Measurements from ENCODE around the gene HMG20A. TPM values are rescaled to one million over a fixed set of nuclear protein-coding genes. Genes with fewer than 3 reads are reported as not detected.

HMG20A gene
- total RNA-seq, 4 donors from 2014 or later, result 38.4 to 122 (median 41.6) TPM

GRCh38 chr15:77484994-77485393 lies 64.3 kb downstream of the HMG20A start:
- peaks cover 0 to 26% (median 0%) of the 10 kb centered on the region in 3 donors for H3K36me3 ChIP-seq
- TF ChIP-seq, protein P1, sequence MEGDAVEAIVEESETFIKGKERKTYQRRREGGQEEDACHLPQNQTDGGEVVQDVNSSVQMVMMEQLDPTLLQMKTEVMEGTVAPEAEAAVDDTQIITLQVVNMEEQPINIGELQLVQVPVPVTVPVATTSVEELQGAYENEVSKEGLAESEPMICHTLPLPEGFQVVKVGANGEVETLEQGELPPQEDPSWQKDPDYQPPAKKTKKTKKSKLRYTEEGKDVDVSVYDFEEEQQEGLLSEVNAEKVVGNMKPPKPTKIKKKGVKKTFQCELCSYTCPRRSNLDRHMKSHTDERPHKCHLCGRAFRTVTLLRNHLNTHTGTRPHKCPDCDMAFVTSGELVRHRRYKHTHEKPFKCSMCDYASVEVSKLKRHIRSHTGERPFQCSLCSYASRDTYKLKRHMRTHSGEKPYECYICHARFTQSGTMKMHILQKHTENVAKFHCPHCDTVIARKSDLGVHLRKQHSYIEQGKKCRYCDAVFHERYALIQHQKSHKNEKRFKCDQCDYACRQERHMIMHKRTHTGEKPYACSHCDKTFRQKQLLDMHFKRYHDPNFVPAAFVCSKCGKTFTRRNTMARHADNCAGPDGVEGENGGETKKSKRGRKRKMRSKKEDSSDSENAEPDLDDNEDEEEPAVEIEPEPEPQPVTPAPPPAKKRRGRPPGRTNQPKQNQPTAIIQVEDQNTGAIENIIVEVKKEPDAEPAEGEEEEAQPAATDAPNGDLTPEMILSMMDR (IDR thresholded peaks at IDR 0.05), result no peak
- TF ChIP-seq POLR2A (IDR thresholded peaks at IDR 0.05), result no peak
- no peak for DNase-seq
- no peak overlapping the region for H3K27ac ChIP-seq
- H3K4me3 ChIP-seq, result no peak overlapping the region
- H3K27me3 ChIP-seq, result no peaks in the 10 kb centered on the region
- H3K9me3 ChIP-seq, result no peaks in the 10 kb centered on the region
- peaks cover 0 to 4% (median 0%) of the 10 kb centered on the region in 4 donors for H3K4me1 ChIP-seq

- DNase-seq, result no peak
- H3K27me3 ChIP-seq, result no peaks in the 10 kb centered on the region
- no peaks in the 10 kb centered on the region for H3K9me3 ChIP-seq
- peaks cover 0 to 4% (median 0%) of the 10 kb centered on the region in 4 donors for H3K4me1 ChIP-seq
- peak overlapping the region in 2 of 4 donors; percentile 3 to 18 for H3K27ac ChIP-seq
- no peak overlapping the region for H3K4me3 ChIP-seq
- peaks cover 0 to 22% (median 0%) of the 10 kb centered on the region in 3 donors for H3K36me3 ChIP-seq
- no peak for TF ChIP-seq POLR2A (IDR thresholded peaks at IDR 0.05)
- TF ChIP-seq, protein P1 (IDR thresholded peaks at IDR 0.05), result no peak
These were observed 66.1 kb downstream of the HMG20A start for GRCh38 chr15:77486542-77487468.

DNA sequence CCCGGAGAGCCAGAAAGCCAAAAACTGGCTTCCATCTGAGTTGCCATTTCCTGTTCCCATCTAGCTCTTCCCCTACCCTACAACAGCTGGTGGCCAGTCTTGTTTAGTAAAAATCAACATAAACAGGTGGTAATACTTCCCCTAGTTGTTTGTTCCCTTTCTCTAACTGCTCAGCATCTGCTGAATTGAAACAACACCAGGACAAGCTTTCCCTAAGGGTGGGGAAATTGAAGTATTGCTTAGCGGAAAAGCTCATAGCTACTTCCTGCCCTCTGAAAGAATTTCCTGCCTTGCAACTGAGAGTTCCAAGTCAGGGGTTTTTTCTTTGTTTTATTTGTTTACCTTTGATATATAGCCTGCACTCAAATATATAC lies 66.8 kb downstream of the HMG20A start:
- Histone ChIP-seq H3K4me1 (peaks cover 0 to 4% (median 0%) of the 10 kb centered on the region in 4 donors), H3K27ac (peak overlapping the region in 2 of 4 donors; percentile 3 to 18), H3K27me3 (no peaks in the 10 kb centered on the region), H3K36me3 (peaks cover 0 to 22% (median 0%) of the 10 kb centered on the region in 3 donors), H3K4me3 (no peak overlapping the region), H3K9me3 (no peaks in the 10 kb centered on the region)
- no peak for DNase-seq
- no peak for TF ChIP-seq POLR2A (IDR thresholded peaks at IDR 0.05)
- TF ChIP-seq, protein P1 (IDR thresholded peaks at IDR 0.05), result no peak

- Histone ChIP-seq H3K4me1 (peaks cover 0 to 4% (median 0%) of the 10 kb centered on the region in 4 donors), H3K27me3 (no peaks in the 10 kb centered on the region), H3K27ac (no peak overlapping the region), H3K36me3 (peaks cover 0 to 22% (median 0%) of the 10 kb centered on the region in 3 donors), H3K4me3 (no peak overlapping the region), H3K9me3 (no peaks in the 10 kb centered on the region)
- DNase-seq, result no peak
- TF ChIP-seq, protein P1 (IDR thresholded peaks at IDR 0.05), result no peak
- TF ChIP-seq POLR2A (IDR thresholded peaks at IDR 0.05), result no peak
These were observed 67.2 kb downstream of the HMG20A start for GRCh38 chr15:77487888-77488287.

- DNase-seq, result no peak
- Histone ChIP-seq H3K27ac (no peak overlapping the region), H3K36me3 (peaks cover 0 to 4% (median 0%) of the 10 kb centered on the region in 3 donors), H3K4me3 (no peak overlapping the region), H3K9me3 (no peaks in the 10 kb centered on the region), H3K27me3 (no peaks in the 10 kb centered on the region), H3K4me1 (peaks cover 0 to 10% (median 0%) of the 10 kb centered on the region in 4 donors)
- TF ChIP-seq POLR2A (IDR thresholded peaks at IDR 0.05), result no peak
- TF ChIP-seq, protein P1 (IDR thresholded peaks at IDR 0.05), result no peak
These were observed 69.0 kb downstream of the HMG20A start for GRCh38 chr15:77489647-77490046.

Data from Peyer's patch (tissue), 4 donors.